Left renal cortex interstitium (tissue), 4 donors: ENCODE measurements around the gene UQCRC2. TPM values are rescaled to one million over a fixed set of nuclear protein-coding genes. Genes with fewer than 3 reads are reported as not detected.
"Not testable (repeated sequence)": the region's sequence is repeated elsewhere in the genome, so short reads cannot be mapped to it uniquely, and the experiment has no call there.

Experiments used
- DNase-seq, 4 donors: peaks; one replicate each; pipeline ENCODE4 v3.0.0-alpha.2; 2013; ENCODE audit warnings: low read depth in 4 of 4, low spot score in 2 of 4, missing footprints in 1 of 4
- polyA plus RNA-seq, 4 donors: library from polyadenylated mRNA; unstranded; fragments of 120-200 nt; gene quantifications; one replicate each; pipeline ENCODE4 v1.2.1, GENCODE V29; 2013; ENCODE audit not compliant: insufficient read length in 4 of 4

The UQCRC2 gene
- 100 to 1,000 TPM; 270 to 342 (median 320) TPM for polyA plus RNA-seq

GRCh38 chr16:21952793-21953540 lies at the start of gene UQCRC2:
Gene UQCRC2, plus strand, starts transcription at chr16:21953361. Its CDS starts 63 bp downstream, at chr16:21953424.
- DNase-seq, result peak; percentile 90 to 98 (median 92)

GRCh38 chr16:21932650-21933049 lies 20.5 kb upstream of the UQCRC2 start:
- DNase-seq, result not testable (repeated sequence)

GRCh38 chr16:21933316-21933715 lies 19.8 kb upstream of the UQCRC2 start:
- not testable (repeated sequence) for DNase-seq

- not testable (repeated sequence) for DNase-seq
Measured at GRCh38 chr16:21933790-21934189, 19.4 kb upstream of the UQCRC2 start.

GRCh38 chr16:21936216-21936615 lies 16.9 kb upstream of the UQCRC2 start:
- DNase-seq, result not testable (repeated sequence)

- DNase-seq, result no peak
Measured at GRCh38 chr16:21937336-21937829, 15.8 kb upstream of the UQCRC2 start.

GRCh38 chr16:21940570-21940969 lies 12.6 kb upstream of the UQCRC2 start:
- no peak for DNase-seq

- no peak for DNase-seq
Measured at GRCh38 chr16:21943571-21943970, 9.6 kb upstream of the UQCRC2 start.

GRCh38 chr16:21946889-21947635 lies 6.1 kb upstream of the UQCRC2 start:
- DNase-seq, result no peak

- DNase-seq, result no peak
Measured at GRCh38 chr16:21949713-21950260, 3.4 kb upstream of the UQCRC2 start.

GRCh38 chr16:21950782-21951521 lies 2.2 kb upstream of the UQCRC2 start:
- no peak for DNase-seq

GRCh38 chr16:21952040-21952792 lies 945 bp upstream of the UQCRC2 start:
- DNase-seq, result peak in 2 of 4 donors; percentile 58 to 79

GRCh38 chr16:21953541-21953902 lies 361 bp downstream of the UQCRC2 start:
- DNase-seq, result no peak

GRCh38 chr16:21957714-21958346 lies 4.7 kb downstream of the UQCRC2 start:
- DNase-seq, result no peak

- DNase-seq, result no peak
Measured at GRCh38 chr16:21959050-21959449, 5.9 kb downstream of the UQCRC2 start.

- DNase-seq, result no peak
Measured at GRCh38 chr16:21962475-21962874, 9.3 kb downstream of the UQCRC2 start.

- no peak for DNase-seq
Measured at GRCh38 chr16:21963887-21964286, 10.7 kb downstream of the UQCRC2 start.

GRCh38 chr16:21964353-21964752 lies 11.2 kb downstream of the UQCRC2 start:
- DNase-seq, result no peak

GRCh38 chr16:21971856-21972255 lies 18.7 kb downstream of the UQCRC2 start:
- no peak for DNase-seq
